Breast epithelium (tissue), 4 donors: ENCODE data around the gene EXO1. TPM values are rescaled to one million over a fixed set of nuclear protein-coding genes. Genes with fewer than 3 reads are reported as not detected.

Experiments
- DNase-seq, 2 donors: peaks; one replicate each; pipeline ENCODE4 v3.0.0-alpha.2; 2019; ENCODE audit warnings: low spot score in 2 of 2
- H3K27ac ChIP-seq, 2 donors: fragments of 200-600 bp; sonication (generic) in 1 of 2; one replicate each; pipeline ENCODE4 v1.5.1; 2016 to 2019; ENCODE audit warnings: mild to moderate bottlenecking in 1 of 2
- H3K27me3 ChIP-seq, 2 donors: fragments of 200-600 bp; sonication (generic) in 1 of 2; one replicate each; pipeline versions ENCODE4 v1.5.1 to v1.6.0; 2017 to 2019; ENCODE audit warnings: control low read depth in 1 of 2, mild to moderate bottlenecking in 1 of 2
- H3K36me3 ChIP-seq: fragments of 200-600 bp; one replicate; pipeline ENCODE4 v1.5.1; 2019
- H3K4me1 ChIP-seq, 2 donors: fragments of 200-600 bp; sonication (generic); one replicate each; pipeline ENCODE4 v1.5.1; 2016 to 2019; ENCODE audit warnings: control low read depth in 1 of 2
- H3K4me3 ChIP-seq, 3 donors: fragments of 200-600 bp; sonication (generic); 1 replicate in 2 of 3; 2 replicates in 1 of 3; pipeline ENCODE4 v1.5.1; 2016 to 2019; ENCODE audit warnings: mild to moderate bottlenecking in 3 of 3, moderate library complexity in 2 of 3
- H3K9me3 ChIP-seq, 2 donors: fragments of 200-600 bp; sonication (generic) in 1 of 2; one replicate each; pipeline ENCODE4 v1.5.1; 2016 to 2019; ENCODE audit warnings: control low read depth in 1 of 2
- POLR2A ChIP-seq: fragments of 450-650 bp; IDR thresholded peaks from one replicate; pipeline ENCODE4 v1.6.1; 2016; ENCODE audit warnings: antibody characterized with exemption, mild to moderate bottlenecking, moderate library complexity
- POLR2AphosphoS5 ChIP-seq, 3 donors: sonication (generic); formaldehyde crosslinking; IDR thresholded peaks; one replicate each; pipeline ENCODE4 v1.6.1; 2017; ENCODE audit warnings: antibody characterized with exemption in 3 of 3
- intact Hi-C: fragments of 100-400 bp; cut with DNase I; formaldehyde crosslinking; loops from one replicate; pipeline ENCODE4 v1.15.1; 2023; ENCODE audit warnings: low total_unique reads
- total RNA-seq, 3 donors: library from RNA; depleted of rRNA; stranded (reverse); fragments of >200 nt; gene quantifications; one replicate each; pipeline ENCODE4 v1.1.0, GENCODE V29; 2016
- TF ChIP-seq, protein P1 (sequence below), 3 donors: fragments of 450-650 bp; IDR thresholded peaks; one replicate each; pipeline ENCODE4 v1.5.1; 2016 to 2017; ENCODE audit warnings: antibody characterized with exemption in 3 of 3, mild to moderate bottlenecking in 3 of 3, moderate library complexity in 3 of 3

The EXO1 gene
- total RNA-seq, 3 donors from 2014 or later = 0.16 TPM; not detected in 2

DNA sequence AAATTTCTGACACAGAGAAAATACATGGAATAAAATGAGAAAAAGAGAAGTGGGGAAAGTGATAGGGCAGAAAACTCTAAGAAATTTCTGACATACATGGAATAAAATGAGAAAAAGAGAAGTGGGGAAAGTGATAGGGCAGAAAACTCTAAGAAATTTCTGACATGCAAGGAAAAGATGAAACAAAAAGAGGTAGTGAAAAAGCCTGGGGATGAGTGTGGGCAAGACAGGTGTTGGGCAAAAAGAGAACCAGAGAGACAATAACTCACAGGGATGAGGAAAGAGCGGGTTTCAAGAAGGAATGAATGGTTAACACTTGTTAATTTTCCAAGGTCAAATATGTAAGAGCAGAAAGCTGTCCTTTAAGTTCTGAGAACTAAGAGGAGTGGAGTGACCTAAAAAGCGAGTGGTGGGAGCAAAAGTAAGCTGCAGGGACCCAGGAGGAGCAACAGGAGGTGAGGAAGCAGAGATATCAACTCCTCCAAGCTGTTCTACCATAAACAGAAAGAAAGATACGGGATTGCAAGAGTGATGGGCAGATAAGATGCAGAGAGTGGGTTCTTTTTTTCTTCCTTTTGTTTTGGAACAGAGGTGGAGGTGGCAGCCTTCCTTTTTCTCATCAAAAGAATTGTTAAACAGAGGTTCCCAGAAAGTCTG, 29.9 kb upstream of the EXO1 start:
- no peak for DNase-seq
- intact Hi-C loops = no loop called here
- H3K4me1 ChIP-seq = no peaks in the 10 kb centered on the region

DNA sequence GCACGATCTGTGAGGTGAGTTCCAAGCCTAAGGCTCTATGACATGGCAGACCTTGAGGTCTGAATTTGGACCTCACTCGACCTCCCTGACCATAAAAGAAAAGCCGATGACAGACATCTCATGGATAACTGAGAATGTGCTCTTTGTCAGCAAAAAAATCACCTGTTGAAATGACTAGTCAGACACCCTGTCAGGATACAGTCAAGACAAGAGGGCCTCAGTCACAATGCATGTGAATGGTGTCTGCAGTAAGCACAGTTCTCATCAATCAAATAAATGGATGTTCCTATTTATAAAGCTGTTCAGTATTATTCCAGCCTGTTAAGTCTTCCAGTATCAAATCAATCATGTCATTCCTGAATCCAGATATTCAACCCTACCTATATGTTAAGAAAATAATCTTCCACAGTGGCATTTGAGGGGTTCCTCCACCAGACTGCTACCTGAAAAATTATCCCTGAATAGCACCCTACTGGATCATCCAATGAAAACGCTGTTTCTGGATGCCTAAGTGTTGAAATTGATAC, 28.6 kb upstream of the EXO1 start:
- intact Hi-C loops = no loop called here
- no peaks in the 10 kb centered on the region for H3K9me3 ChIP-seq
- H3K4me3 ChIP-seq = no peak overlapping the region
- no peaks in the 10 kb centered on the region for H3K27me3 ChIP-seq
- DNase-seq = no peak
- H3K4me1 ChIP-seq = no peaks in the 10 kb centered on the region
- TF ChIP-seq, protein P1, sequence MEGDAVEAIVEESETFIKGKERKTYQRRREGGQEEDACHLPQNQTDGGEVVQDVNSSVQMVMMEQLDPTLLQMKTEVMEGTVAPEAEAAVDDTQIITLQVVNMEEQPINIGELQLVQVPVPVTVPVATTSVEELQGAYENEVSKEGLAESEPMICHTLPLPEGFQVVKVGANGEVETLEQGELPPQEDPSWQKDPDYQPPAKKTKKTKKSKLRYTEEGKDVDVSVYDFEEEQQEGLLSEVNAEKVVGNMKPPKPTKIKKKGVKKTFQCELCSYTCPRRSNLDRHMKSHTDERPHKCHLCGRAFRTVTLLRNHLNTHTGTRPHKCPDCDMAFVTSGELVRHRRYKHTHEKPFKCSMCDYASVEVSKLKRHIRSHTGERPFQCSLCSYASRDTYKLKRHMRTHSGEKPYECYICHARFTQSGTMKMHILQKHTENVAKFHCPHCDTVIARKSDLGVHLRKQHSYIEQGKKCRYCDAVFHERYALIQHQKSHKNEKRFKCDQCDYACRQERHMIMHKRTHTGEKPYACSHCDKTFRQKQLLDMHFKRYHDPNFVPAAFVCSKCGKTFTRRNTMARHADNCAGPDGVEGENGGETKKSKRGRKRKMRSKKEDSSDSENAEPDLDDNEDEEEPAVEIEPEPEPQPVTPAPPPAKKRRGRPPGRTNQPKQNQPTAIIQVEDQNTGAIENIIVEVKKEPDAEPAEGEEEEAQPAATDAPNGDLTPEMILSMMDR (IDR thresholded peaks at IDR 0.05) = no peak
- no peak for TF ChIP-seq POLR2AphosphoS5 (IDR thresholded peaks at IDR 0.05)
- no peak for TF ChIP-seq POLR2A
- no peak overlapping the region for H3K27ac ChIP-seq
- no peaks in the 10 kb centered on the region for H3K36me3 ChIP-seq

More for the DNA sequence above, 29.9 kb upstream of the EXO1 start:
- Histone ChIP-seq H3K9me3 (no peaks in the 10 kb centered on the region), H3K36me3 (no peaks in the 10 kb centered on the region), H3K4me3 (no peak overlapping the region), H3K27ac (no peak overlapping the region), H3K27me3 (no peaks in the 10 kb centered on the region)
- TF ChIP-seq POLR2AphosphoS5 (IDR thresholded peaks at IDR 0.05) = no peak
- TF ChIP-seq POLR2A = no peak
- TF ChIP-seq, protein P1 (IDR thresholded peaks at IDR 0.05) = no peak

DNA sequence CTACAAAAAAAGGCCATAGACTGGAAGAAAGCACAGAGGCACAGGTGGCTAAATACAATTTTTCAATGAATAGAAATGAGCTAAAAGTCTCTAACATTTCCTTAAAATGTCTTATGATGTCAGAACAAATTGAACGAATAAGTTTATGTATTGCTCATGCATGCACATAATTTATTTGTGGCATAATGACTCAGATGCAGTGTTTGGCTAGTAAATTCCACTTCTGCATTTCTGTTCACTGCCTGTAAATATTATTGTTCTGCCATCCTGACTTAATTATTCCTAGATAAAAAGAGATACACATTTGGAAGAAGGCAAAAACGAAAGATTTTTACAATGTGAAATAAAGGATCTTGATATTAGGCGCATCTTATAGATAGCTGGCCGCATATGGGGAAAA, 26.6 kb upstream of the EXO1 start:
- intact Hi-C loops = loop anchor here (10.0 kb wide), 1 partner anchor 993 kb away; no protein-coding TSS in a partner anchor
- Histone ChIP-seq H3K4me1 (no peaks in the 10 kb centered on the region), H3K4me3 (no peak overlapping the region), H3K27me3 (no peaks in the 10 kb centered on the region), H3K9me3 (no peaks in the 10 kb centered on the region), H3K36me3 (no peaks in the 10 kb centered on the region), H3K27ac (no peak overlapping the region)
- TF ChIP-seq POLR2A = no peak
- no peak for TF ChIP-seq POLR2AphosphoS5 (IDR thresholded peaks at IDR 0.05)
- TF ChIP-seq, protein P1 (IDR thresholded peaks at IDR 0.05) = no peak
- no peak for DNase-seq

DNA sequence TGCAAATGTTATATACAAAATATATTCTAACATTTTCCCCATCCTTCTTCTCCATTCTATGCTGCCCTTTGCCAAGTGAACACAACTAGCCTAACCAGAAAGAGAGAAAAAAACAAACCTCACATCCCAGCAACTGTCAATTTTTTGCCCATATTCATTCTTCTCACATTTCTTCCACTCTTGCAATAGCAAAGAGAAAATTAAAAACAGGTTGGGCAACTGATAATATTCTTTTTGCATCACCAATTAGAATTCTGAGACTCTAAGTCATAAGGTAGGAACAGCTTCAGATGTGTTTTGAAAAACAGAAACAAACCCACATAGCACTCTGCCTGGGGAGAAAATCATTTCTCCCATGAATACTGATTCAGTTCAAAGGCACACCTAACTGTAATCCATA, 25.2 kb upstream of the EXO1 start:
- no peak overlapping the region for H3K4me3 ChIP-seq
- no peaks in the 10 kb centered on the region for H3K9me3 ChIP-seq
- H3K36me3 ChIP-seq = no peaks in the 10 kb centered on the region
- no peak overlapping the region for H3K27ac ChIP-seq
- TF ChIP-seq POLR2A (no peak), POLR2AphosphoS5 (IDR thresholded peaks at IDR 0.05) (no peak)
- TF ChIP-seq, protein P1 (IDR thresholded peaks at IDR 0.05) = no peak
- DNase-seq = no peak
- H3K27me3 ChIP-seq = no peaks in the 10 kb centered on the region
- H3K4me1 ChIP-seq = no peaks in the 10 kb centered on the region
- intact Hi-C loops = loop anchor here (10.0 kb wide), 1 partner anchor 992 kb away; no protein-coding TSS in a partner anchor

DNA sequence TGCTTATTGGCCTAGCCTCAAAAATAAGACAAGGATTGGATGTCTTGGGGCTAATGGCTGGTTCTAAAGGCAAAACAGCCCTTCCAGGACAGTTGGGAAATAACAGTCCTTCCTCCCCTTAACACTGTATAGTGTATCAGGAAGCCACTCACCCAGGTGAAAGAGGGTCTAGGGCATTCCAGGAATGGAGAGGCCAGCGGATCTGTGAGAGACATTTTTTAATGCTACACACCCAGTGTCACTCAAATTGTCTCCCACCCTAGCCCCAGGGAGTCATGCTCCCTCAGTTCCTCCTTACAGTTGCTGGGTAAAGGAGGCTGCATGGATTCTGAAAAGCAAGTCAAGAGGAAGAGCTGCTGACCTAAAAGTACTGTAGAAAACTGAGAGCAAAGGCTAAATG, 24.1 kb upstream of the EXO1 start:
- no peaks in the 10 kb centered on the region for H3K4me1 ChIP-seq
- no peak overlapping the region for H3K4me3 ChIP-seq
- H3K27me3 ChIP-seq = no peaks in the 10 kb centered on the region
- H3K36me3 ChIP-seq = no peaks in the 10 kb centered on the region
- no peak for TF ChIP-seq POLR2AphosphoS5 (IDR thresholded peaks at IDR 0.05)
- TF ChIP-seq POLR2A = no peak
- TF ChIP-seq, protein P1 (IDR thresholded peaks at IDR 0.05) = no peak
- no peak overlapping the region for H3K27ac ChIP-seq
- no peaks in the 10 kb centered on the region for H3K9me3 ChIP-seq
- intact Hi-C loops = loop anchor here (10.0 kb wide), 1 partner anchor 991 kb away; no protein-coding TSS in a partner anchor
- no peak for DNase-seq
